ENCODE data around the gene ZKSCAN5. TPM values are rescaled to one million over a fixed set of nuclear protein-coding genes. Genes with fewer than 3 reads are reported as not detected.
A peak's percentile ranks its signal among the peaks of the same experiment; 100 is the strongest.

The ZKSCAN5 gene
- total and polyA plus RNA-seq, 4 donors = 14.6 to 17.3 (median 14.9) TPM

GRCh38 chr7:99514050-99514449, 9.6 kb downstream of the ZKSCAN5 start:
- no peak overlapping the region for H3K27ac ChIP-seq (ENCODE audit: low read depth, low read length)
- no peaks in the 10 kb centered on the region for H3K4me1 ChIP-seq (ENCODE audit: control insufficient read depth, insufficient read depth, low read length)
- 86% methylated on average over 1 of the region's 1 CpG for WGBS (ENCODE audit: insufficient coverage)
- H3K27me3 ChIP-seq (ENCODE audit: control insufficient read depth, insufficient read depth, low read length) = no peaks in the 10 kb centered on the region
- H3K9me3 ChIP-seq (ENCODE audit: control insufficient read depth, insufficient read depth, low read length) = no peaks in the 10 kb centered on the region
- no peak overlapping the region for H3K4me3 ChIP-seq (ENCODE audit: low read depth, low read length)
- H3K36me3 ChIP-seq (ENCODE audit: control insufficient read depth, insufficient read depth, low read length) = peaks cover 75% of the 10 kb centered on the region
- no peak for DNase-seq (ENCODE audit: low read depth in 4 of 6, low spot score in 6 of 6)

GRCh38 chr7:99521399-99521798, 16.9 kb downstream of the ZKSCAN5 start:
- H3K36me3 ChIP-seq (ENCODE audit: control insufficient read depth, insufficient read depth, low read length) = peaks cover 67% of the 10 kb centered on the region
- H3K9me3 ChIP-seq (ENCODE audit: control insufficient read depth, insufficient read depth, low read length) = no peaks in the 10 kb centered on the region
- no peak overlapping the region for H3K4me3 ChIP-seq (ENCODE audit: low read depth, low read length)
- no peak overlapping the region for H3K27ac ChIP-seq (ENCODE audit: low read depth, low read length)
- H3K27me3 ChIP-seq (ENCODE audit: control insufficient read depth, insufficient read depth, low read length) = no peaks in the 10 kb centered on the region
- DNase-seq (ENCODE audit: low read depth in 4 of 6, low spot score in 6 of 6) = no peak
- WGBS (ENCODE audit: insufficient coverage) = 100% methylated on average over 1 of the region's 3 CpGs
- H3K4me1 ChIP-seq (ENCODE audit: control insufficient read depth, insufficient read depth, low read length) = no peaks in the 10 kb centered on the region

- no peaks in the 10 kb centered on the region for H3K4me1 ChIP-seq (ENCODE audit: control insufficient read depth, insufficient read depth, low read length)
- H3K36me3 ChIP-seq (ENCODE audit: control insufficient read depth, insufficient read depth, low read length) = peaks cover 65% of the 10 kb centered on the region
- H3K9me3 ChIP-seq (ENCODE audit: control insufficient read depth, insufficient read depth, low read length) = peaks cover 4% of the 10 kb centered on the region
- DNase-seq (ENCODE audit: low read depth in 4 of 6, low spot score in 6 of 6) = peak in 1 of 6 donors; percentile 13
- no peaks in the 10 kb centered on the region for H3K27me3 ChIP-seq (ENCODE audit: control insufficient read depth, insufficient read depth, low read length)
- no peak overlapping the region for H3K4me3 ChIP-seq (ENCODE audit: low read depth, low read length)
- H3K27ac ChIP-seq (ENCODE audit: low read depth, low read length) = no peak overlapping the region
- WGBS (ENCODE audit: insufficient coverage) = 97% methylated on average over 20 of the region's 21 CpGs
Observed at GRCh38 chr7:99525713-99526440, 21.4 kb downstream of the ZKSCAN5 start.

- WGBS (ENCODE audit: insufficient coverage) = 100% methylated on average over 2 of the region's 12 CpGs
- Histone ChIP-seq H3K4me3 (ENCODE audit: low read depth, low read length) (no peak overlapping the region), H3K27me3 (ENCODE audit: control insufficient read depth, insufficient read depth, low read length) (no peaks in the 10 kb centered on the region), H3K27ac (ENCODE audit: low read depth, low read length) (no peak overlapping the region), H3K36me3 (ENCODE audit: control insufficient read depth, insufficient read depth, low read length) (peaks cover 62% of the 10 kb centered on the region), H3K4me1 (ENCODE audit: control insufficient read depth, insufficient read depth, low read length) (no peaks in the 10 kb centered on the region), H3K9me3 (ENCODE audit: control insufficient read depth, insufficient read depth, low read length) (peaks cover 16% of the 10 kb centered on the region)
- no peak for DNase-seq (ENCODE audit: low read depth in 4 of 6, low spot score in 6 of 6)
Observed at GRCh38 chr7:99531354-99531765, 26.9 kb downstream of the ZKSCAN5 start.

GRCh38 chr7:99535667-99536066, 31.2 kb downstream of the ZKSCAN5 start:
- H3K36me3 ChIP-seq (ENCODE audit: control insufficient read depth, insufficient read depth, low read length) = peaks cover 35% of the 10 kb centered on the region
- WGBS (ENCODE audit: insufficient coverage) = no CpG with 5 or more reads among the region's 2 CpGs

GRCh38 chr7:99539213-99539811, 34.9 kb downstream of the ZKSCAN5 start:
- Histone ChIP-seq H3K36me3 (ENCODE audit: control insufficient read depth, insufficient read depth, low read length) (peaks cover 26% of the 10 kb centered on the region), H3K27ac (ENCODE audit: low read depth, low read length) (no peak overlapping the region), H3K4me3 (ENCODE audit: low read depth, low read length) (no peak overlapping the region), H3K4me1 (ENCODE audit: control insufficient read depth, insufficient read depth, low read length) (no peaks in the 10 kb centered on the region), H3K27me3 (ENCODE audit: control insufficient read depth, insufficient read depth, low read length) (no peaks in the 10 kb centered on the region), H3K9me3 (ENCODE audit: control insufficient read depth, insufficient read depth, low read length) (peaks cover 7% of the 10 kb centered on the region)
- DNase-seq (ENCODE audit: low read depth in 4 of 6, low spot score in 6 of 6) = no peak
- 57% methylated on average over 1 of the region's 7 CpGs for WGBS (ENCODE audit: insufficient coverage)

More at GRCh38 chr7:99535667-99536066, 31.2 kb downstream of the ZKSCAN5 start:
- no peak overlapping the region for H3K27ac ChIP-seq (ENCODE audit: low read depth, low read length)
- no peak overlapping the region for H3K4me3 ChIP-seq (ENCODE audit: low read depth, low read length)
- peaks cover 15% of the 10 kb centered on the region for H3K9me3 ChIP-seq (ENCODE audit: control insufficient read depth, insufficient read depth, low read length)
- H3K27me3 ChIP-seq (ENCODE audit: control insufficient read depth, insufficient read depth, low read length) = no peaks in the 10 kb centered on the region
- no peaks in the 10 kb centered on the region for H3K4me1 ChIP-seq (ENCODE audit: control insufficient read depth, insufficient read depth, low read length)
- no peak for DNase-seq (ENCODE audit: low read depth in 4 of 6, low spot score in 6 of 6)

- no peak overlapping the region for H3K4me3 ChIP-seq (ENCODE audit: low read depth, low read length)
- H3K27me3 ChIP-seq (ENCODE audit: control insufficient read depth, insufficient read depth, low read length) = no peaks in the 10 kb centered on the region
- DNase-seq (ENCODE audit: low read depth in 4 of 6, low spot score in 6 of 6) = no peak
- WGBS (ENCODE audit: insufficient coverage) = no CpG with 5 or more reads among the region's 5 CpGs
- H3K36me3 ChIP-seq (ENCODE audit: control insufficient read depth, insufficient read depth, low read length) = peaks cover 28% of the 10 kb centered on the region
- no peak overlapping the region for H3K27ac ChIP-seq (ENCODE audit: low read depth, low read length)
- no peaks in the 10 kb centered on the region for H3K4me1 ChIP-seq (ENCODE audit: control insufficient read depth, insufficient read depth, low read length)
- peaks cover 7% of the 10 kb centered on the region for H3K9me3 ChIP-seq (ENCODE audit: control insufficient read depth, insufficient read depth, low read length)
Observed at GRCh38 chr7:99540542-99540941, 36.1 kb downstream of the ZKSCAN5 start.

GRCh38 chr7:99541212-99541611, 36.8 kb downstream of the ZKSCAN5 start:
- peaks cover 7% of the 10 kb centered on the region for H3K9me3 ChIP-seq (ENCODE audit: control insufficient read depth, insufficient read depth, low read length)
- H3K27me3 ChIP-seq (ENCODE audit: control insufficient read depth, insufficient read depth, low read length) = no peaks in the 10 kb centered on the region
- H3K36me3 ChIP-seq (ENCODE audit: control insufficient read depth, insufficient read depth, low read length) = peaks cover 33% of the 10 kb centered on the region
- no peaks in the 10 kb centered on the region for H3K4me1 ChIP-seq (ENCODE audit: control insufficient read depth, insufficient read depth, low read length)
- WGBS (ENCODE audit: insufficient coverage) = no CpG with 5 or more reads among the region's 9 CpGs
- no peak overlapping the region for H3K27ac ChIP-seq (ENCODE audit: low read depth, low read length)
- no peak overlapping the region for H3K4me3 ChIP-seq (ENCODE audit: low read depth, low read length)
- DNase-seq (ENCODE audit: low read depth in 4 of 6, low spot score in 6 of 6) = no peak

- Histone ChIP-seq H3K36me3 (ENCODE audit: control insufficient read depth, insufficient read depth, low read length) (peaks cover 32% of the 10 kb centered on the region), H3K4me3 (ENCODE audit: low read depth, low read length) (no peak overlapping the region), H3K4me1 (ENCODE audit: control insufficient read depth, insufficient read depth, low read length) (no peaks in the 10 kb centered on the region), H3K27ac (ENCODE audit: low read depth, low read length) (no peak overlapping the region), H3K27me3 (ENCODE audit: control insufficient read depth, insufficient read depth, low read length) (no peaks in the 10 kb centered on the region), H3K9me3 (ENCODE audit: control insufficient read depth, insufficient read depth, low read length) (peaks cover 7% of the 10 kb centered on the region)
- no peak for DNase-seq (ENCODE audit: low read depth in 4 of 6, low spot score in 6 of 6)
- 92% methylated on average over 32 of the region's 34 CpGs for WGBS (ENCODE audit: insufficient coverage)
Observed at GRCh38 chr7:99543081-99543671, 38.7 kb downstream of the ZKSCAN5 start.
